ENCODE measurements around the gene ALS2. TPM values are rescaled to one million over a fixed set of nuclear protein-coding genes. Genes with fewer than 3 reads are reported as not detected.
"Not testable (repeated sequence)": the region's sequence is repeated elsewhere in the genome, so short reads cannot be mapped to it uniquely, and the experiment has no call there.

The ALS2 gene
- total and polyA plus RNA-seq, 2 of the 8 experiments (the other 6 are each of a cell fraction or from before 2014, with no cell fraction given): 12.1 to 34.5 TPM

GRCh38 chr2:201810604-201811003, 29.9 kb upstream of the ALS2 start:
- H2AFZ ChIP-seq (ENCODE audit: low read length); H3K4me2 ChIP-seq (ENCODE audit: insufficient read depth in 1 of 2, low read depth in 2 of 2, low read length in 2 of 2); H3K9me3 ChIP-seq (ENCODE audit: insufficient read depth in 2 of 2, low read depth in 1 of 2, low read length in 1 of 2); H2BK15ac ChIP-seq (ENCODE audit: low read length); H2BK20ac ChIP-seq (ENCODE audit: low read length); H2AK5ac ChIP-seq (ENCODE audit: low read depth, low read length); H3K9ac ChIP-seq (replicated peaks in 1 of 4; ENCODE audit: extremely low read depth in 1 of 4, low read depth in 3 of 4, low read length in 3 of 4); H3K27me3 ChIP-seq (replicated peaks in 1 of 4; ENCODE audit: control insufficient read depth in 3 of 4, extremely low read depth in 1 of 4, insufficient read depth in 3 of 4, low read length in 3 of 4); H4K8ac ChIP-seq (ENCODE audit: extremely low read depth, insufficient read depth, low read length); H2BK120ac ChIP-seq (replicated peaks; ENCODE audit: low read depth, low read length); H3K4ac ChIP-seq (replicated peaks; ENCODE audit: insufficient read length, low read depth, low read length); H3K14ac ChIP-seq (ENCODE audit: insufficient read length); H4K20me1 ChIP-seq (replicated peaks in 1 of 2; ENCODE audit: control insufficient read depth in 1 of 2, insufficient read depth in 2 of 2, low read length in 2 of 2); H2BK12ac ChIP-seq (ENCODE audit: low read depth, low read length); FAIRE-seq; DNase-seq (ENCODE audit: low read depth in 1 of 2, low spot score in 2 of 2); H4K91ac ChIP-seq (replicated peaks; ENCODE audit: insufficient read length, low read length); H3K23ac ChIP-seq (ENCODE audit: insufficient read length); H3K36me3 ChIP-seq (ENCODE audit: control insufficient read depth in 2 of 4, insufficient read depth in 4 of 4, low read length in 3 of 4); H3K23me2 ChIP-seq (ENCODE audit: low read depth, low read length); CTCF ChIA-PET (ENCODE audit: partially characterized antibody); H4K5ac ChIP-seq (ENCODE audit: insufficient read length, low read depth, low read length); H3K27ac ChIP-seq (ENCODE audit: low read depth, low read length); H3K79me2 ChIP-seq (ENCODE audit: control insufficient read depth in 1 of 2, insufficient read depth in 2 of 2, low read length in 2 of 2); H2BK5ac ChIP-seq (ENCODE audit: low read depth, low read length); H3K18ac ChIP-seq (ENCODE audit: extremely low read depth, low read length); H3K56ac ChIP-seq (replicated peaks; ENCODE audit: insufficient read length, low read depth, low read length); H3K4me1 ChIP-seq (replicated peaks in 1 of 4; ENCODE audit: control insufficient read depth in 3 of 4, insufficient read depth in 4 of 4, low read length in 3 of 4); H3K79me1 ChIP-seq (ENCODE audit: low read depth, low read length); H3K4me3 ChIP-seq (ENCODE audit: extremely low read depth in 1 of 4, insufficient read depth in 2 of 4, low read depth in 3 of 4, low read length in 4 of 4): not testable (repeated sequence)
- 89% methylated on average over 7 of the region's 7 CpGs; no CpG with 5 or more reads in 1 of the 2 experiments for WGBS, 2 experiments (ENCODE audit: extremely low coverage in 1 of 2, insufficient coverage in 1 of 2, insufficient read length in 1 of 2, insufficient replicate concordance in 2 of 2, low coverage in 1 of 2, low lambda C conversion rate in 2 of 2, missing lambda C conversion rate in 1 of 2)
- POLR2A ChIA-PET (ENCODE audit: partially characterized antibody): interaction anchor here (0.6 kb wide), 1 partner anchor 436 kb away, joined by 3 read pairs; no protein-coding TSS in a partner anchor

All from H1 (cell line).